Measurements from ENCODE around the gene RIMS3. TPM values are rescaled to one million over a fixed set of nuclear protein-coding genes. Genes with fewer than 3 reads are reported as not detected.
A peak's percentile ranks its signal among the peaks of the same experiment; 100 is the strongest.

The RIMS3 gene
- polyA plus RNA-seq, 10 donors, result 0.32 to 0.75 (median 0.62) TPM

GRCh38 chr1:40691538-40692428 is 26.3 kb upstream of the RIMS3 start, which contains the start of gene NFYC:
TSS of gene NFYC (plus strand) at chr1:40691704. CDS start at chr1:40738844, 47,140 bp downstream.
- peak; percentile 99 for DNase-seq

GRCh38 chr1:40690771-40691537 is 25.5 kb upstream of the RIMS3 start:
- DNase-seq, result no peak

GRCh38 chr1:40689737-40690136 is 24.3 kb upstream of the RIMS3 start:
- DNase-seq, result no peak

GRCh38 chr1:40687661-40688060 is 22.2 kb upstream of the RIMS3 start:
- DNase-seq, result no peak

- no peak for DNase-seq
Observed at GRCh38 chr1:40687059-40687458, 21.6 kb upstream of the RIMS3 start.

- DNase-seq, result no peak
Observed at GRCh38 chr1:40684669-40685068, 19.2 kb upstream of the RIMS3 start.

GRCh38 chr1:40679165-40679953 is 13.9 kb upstream of the RIMS3 start:
- DNase-seq, result no peak

- no peak for DNase-seq
Observed at GRCh38 chr1:40676501-40676900, 11.0 kb upstream of the RIMS3 start.

GRCh38 chr1:40673452-40673851 is 8.0 kb upstream of the RIMS3 start:
- no peak for DNase-seq

- DNase-seq, result peak; percentile 52 to 82 (median 75)
Observed at GRCh38 chr1:40668769-40669525, 3.5 kb upstream of the RIMS3 start.

- no peak for DNase-seq
Observed at GRCh38 chr1:40664791-40665190, 691 bp downstream of the RIMS3 start.

GRCh38 chr1:40664167-40664537 is 1.3 kb downstream of the RIMS3 start:
- no peak for DNase-seq

- DNase-seq, result peak in 1 of 3 donors; percentile 30
Observed at GRCh38 chr1:40663324-40664166, 1.9 kb downstream of the RIMS3 start.

- DNase-seq, result no peak
Observed at GRCh38 chr1:40662864-40663263, 2.6 kb downstream of the RIMS3 start.

- DNase-seq, result no peak
Observed at GRCh38 chr1:40662151-40662550, 3.3 kb downstream of the RIMS3 start.

GRCh38 chr1:40661678-40662077 is 3.8 kb downstream of the RIMS3 start:
- DNase-seq, result no peak

- DNase-seq, result no peak
Observed at GRCh38 chr1:40659649-40659947, 5.9 kb downstream of the RIMS3 start.

GRCh38 chr1:40658751-40659648 is 6.5 kb downstream of the RIMS3 start:
- no peak for DNase-seq

- no peak for DNase-seq
Observed at GRCh38 chr1:40657046-40657445, 8.4 kb downstream of the RIMS3 start.
